Dedifferentiated amniotic fluid mesenchymal stem cell (primary cell): ENCODE measurements around the gene BAIAP2L2.
"Not testable (repeated sequence)": the region's sequence is repeated elsewhere in the genome, so short reads cannot be mapped to it uniquely, and the experiment has no call there.

ENCODE experiments used
- DNase-seq: peaks from one replicate; pipeline ENCODE4 v3.0.0-alpha.2; 2016; ENCODE audit errors: extremely low spot score

The BAIAP2L2 gene

GRCh38 chr22:38038890-38039812 is 71.3 kb downstream of the BAIAP2L2 start:
- no peak for DNase-seq

- no peak for DNase-seq
Measured at GRCh38 chr22:38038426-38038825, 72.1 kb downstream of the BAIAP2L2 start.

- not testable (repeated sequence) for DNase-seq
Measured at GRCh38 chr22:38037367-38038150, 72.9 kb downstream of the BAIAP2L2 start.

- no peak for DNase-seq
Measured at GRCh38 chr22:38036392-38037062, 74.0 kb downstream of the BAIAP2L2 start.

GRCh38 chr22:38035530-38035885 is 75.0 kb downstream of the BAIAP2L2 start:
- no peak for DNase-seq
